Stimulated activated CD8-positive, alpha-beta memory T cell treated with anti-CD3 and anti-CD28 coated beads, Interleukin-15, amount 100 ng/mL, for 1 hour (primary cell): Measurements from ENCODE around the gene STX8.
"Not testable (repeated sequence)": the region's sequence is repeated elsewhere in the genome, so short reads cannot be mapped to it uniquely, and the experiment has no call there.

Experiments used
- DNase-seq: peaks from one replicate; pipeline ENCODE4 v3.0.0-alpha.2; 2020; ENCODE audit warnings: low read depth

STX8 gene

GRCh38 chr17:9389111-9389527, 186.5 kb downstream of the STX8 start:
- no peak for DNase-seq

- DNase-seq = no peak
These were observed 189.2 kb downstream of the STX8 start for GRCh38 chr17:9386401-9386800.

- no peak for DNase-seq
These were observed 191.8 kb downstream of the STX8 start for GRCh38 chr17:9383826-9384225.

GRCh38 chr17:9382626-9383025, 193.0 kb downstream of the STX8 start:
- no peak for DNase-seq

- DNase-seq = no peak
These were observed 194.6 kb downstream of the STX8 start for GRCh38 chr17:9381068-9381467.

GRCh38 chr17:9380361-9380760, 195.3 kb downstream of the STX8 start:
- DNase-seq = no peak

- DNase-seq = not testable (repeated sequence)
These were observed 199.4 kb downstream of the STX8 start for GRCh38 chr17:9376177-9376576.

GRCh38 chr17:9371019-9371418, 204.6 kb downstream of the STX8 start:
- DNase-seq = no peak

- DNase-seq = no peak
These were observed 205.2 kb downstream of the STX8 start for GRCh38 chr17:9370467-9370866.

- DNase-seq = no peak
These were observed 207.0 kb downstream of the STX8 start for GRCh38 chr17:9368631-9369030.

GRCh38 chr17:9367156-9367555, 208.5 kb downstream of the STX8 start:
- no peak for DNase-seq

GRCh38 chr17:9364837-9365430, 210.7 kb downstream of the STX8 start:
- DNase-seq = no peak

- no peak for DNase-seq
These were observed 211.9 kb downstream of the STX8 start for GRCh38 chr17:9363440-9364350.

GRCh38 chr17:9361188-9361955, 214.2 kb downstream of the STX8 start:
- no peak for DNase-seq

- no peak for DNase-seq
These were observed 214.9 kb downstream of the STX8 start for GRCh38 chr17:9360677-9361081.

GRCh38 chr17:9356488-9356911, 219.1 kb downstream of the STX8 start:
- no peak for DNase-seq

GRCh38 chr17:9355846-9356245, 219.8 kb downstream of the STX8 start:
- no peak for DNase-seq

- not testable (repeated sequence) for DNase-seq
These were observed 220.4 kb downstream of the STX8 start for GRCh38 chr17:9355231-9355630.

GRCh38 chr17:9350080-9350479, 225.5 kb downstream of the STX8 start:
- DNase-seq = no peak

- no peak for DNase-seq
These were observed 229.2 kb downstream of the STX8 start for GRCh38 chr17:9346296-9346926.

- no peak for DNase-seq
These were observed 232.1 kb downstream of the STX8 start for GRCh38 chr17:9343516-9343915.

GRCh38 chr17:9342225-9342624, 233.4 kb downstream of the STX8 start:
- DNase-seq = no peak
